HepG2 (cell line): ENCODE results near the gene TEX53. TPM values are rescaled to one million over a fixed set of nuclear protein-coding genes. Genes with fewer than 3 reads are reported as not detected.

Experiments used
- ATAC-seq: fragments of 200-7000 bp; cut with Tn5 transposase; 3 replicates; pipeline ENCODE4 v1.9.1; 2020; ENCODE audit warnings: mild to moderate bottlenecking, moderate library complexity
- BruUV-seq: library from RNA; stranded (reverse); fragments of 400-500 nt; replicated peaks from 2 replicates; lab custom pipeline; 2021; lab: Mats Ljungman, UMichigan
- CTCF ChIA-PET: fragments of 300-600 bp; formaldehyde crosslinking; extraction: SDS; loops from one replicate; lab custom pipeline; 2021; ENCODE audit warnings: low total read pairs, inconsistent platforms, low intra/inter-chr PET ratio; lab: Yijun Ruan, JAX
- POLR2A ChIA-PET: fragments of 350-600 bp; sonication (Branson Sonifier 250); formaldehyde crosslinking; loops from one replicate; lab custom pipeline; 2020; ENCODE audit warnings: antibody characterized with exemption, inconsistent platforms; lab: Yijun Ruan, JAX
- DNase-seq: peaks from one replicate; pipeline ENCODE4 v3.0.0-alpha.2; 2015; ENCODE audit warnings: low spot score
- FAIRE-seq: peaks from 3 replicates; lab custom pipeline; 2011; peaks lifted over from hg19 to GRCh38; lab: Jason Lieb, UNC
- H2AFZ ChIP-seq: one replicate; pipeline ENCODE4 v1.6.1; 2011; ENCODE audit warnings: low read length, inconsistent platforms
- H3K27ac ChIP-seq: fragments of 300-600 bp; 3 replicates; pipeline ENCODE4 v1.8.0; 2011; ENCODE audit warnings: mixed run types, mild to moderate bottlenecking, mixed read lengths, low read length, inconsistent platforms; ENCODE audit not compliant: insufficient read depth; ENCODE audit errors: extremely low read length
- H3K27me3 ChIP-seq, 2 experiments: fragments of 200-600 bp in 1 of 2; 2 replicates in 1 of 2; 3 replicates in 1 of 2; pipeline versions ENCODE4 v1.6.0 to v1.8.0; 2011; ENCODE audit warnings: low read length in 2 of 2, mild to moderate bottlenecking in 2 of 2, moderate library complexity in 2 of 2, inconsistent platforms in 1 of 2; ENCODE audit not compliant: insufficient read depth in 2 of 2, control insufficient read depth in 1 of 2
- H3K36me3 ChIP-seq, 2 experiments: fragments of 200-600 bp in 1 of 2; replicated peaks in 1 of 2; 2 replicates in 1 of 2; 3 replicates in 1 of 2; pipeline versions ENCODE4 v1.5.1 to v1.8.0; 2011; ENCODE audit warnings: low read length in 2 of 2, inconsistent platforms in 1 of 2; ENCODE audit not compliant: insufficient read depth in 2 of 2, control insufficient read depth in 1 of 2
- H3K4me1 ChIP-seq: 2 replicates; pipeline ENCODE4 v1.5.1; 2012; ENCODE audit warnings: low read length, inconsistent platforms; ENCODE audit not compliant: insufficient read depth
- H3K4me2 ChIP-seq: 2 replicates; pipeline ENCODE4 v1.6.0; 2011; ENCODE audit warnings: low read depth, low read length, inconsistent platforms
- H3K4me3 ChIP-seq, 3 experiments: fragments of 200-600 bp in 1 of 3; sonication (generic), shearing (Covaris generic) in 1 of 3; replicated peaks in 1 of 3; 2 replicates each; pipeline ENCODE4 v1.5.1; 2011 to 2016; ENCODE audit warnings: low read length in 3 of 3, inconsistent platforms in 2 of 3, low read depth in 2 of 3, mild to moderate bottlenecking in 2 of 3, control low read depth in 1 of 3, mixed read lengths in 1 of 3; ENCODE audit not compliant: insufficient read depth in 1 of 3
- H3K79me2 ChIP-seq: one replicate; pipeline ENCODE4 v1.6.1; 2011; ENCODE audit warnings: low read length, inconsistent platforms; ENCODE audit not compliant: insufficient read depth
- H3K9ac ChIP-seq: 2 replicates; pipeline ENCODE4 v1.6.0; 2011; ENCODE audit warnings: mild to moderate bottlenecking, low read depth, low read length, inconsistent platforms; ENCODE audit not compliant: insufficient read depth
- H3K9me3 ChIP-seq: 2 replicates; pipeline ENCODE4 v1.5.1; 2012; ENCODE audit warnings: mild to moderate bottlenecking, low read length
- H4K20me1 ChIP-seq: 2 replicates; pipeline ENCODE4 v1.6.0; 2011; ENCODE audit warnings: inconsistent platforms, mild to moderate bottlenecking, low read length, moderate library complexity; ENCODE audit not compliant: insufficient read depth
- PCBP1 ChIP-seq: fragments of 200-400 bp; formaldehyde crosslinking; IDR thresholded peaks from 2 replicates; pipeline ENCODE4 v1.6.1; 2017; ENCODE audit warnings: mild to moderate bottlenecking, low read depth, low read length, borderline replicate concordance
- TCF12 ChIP-seq, 2 experiments: fragments of 450-650 bp in 1 of 2; sonication (generic) in 1 of 2; formaldehyde crosslinking in 1 of 2; IDR thresholded peaks; 2 replicates each; pipeline versions ENCODE4 v1.6.1 to v1.8.0; 2017 to 2022; ENCODE audit warnings: antibody characterized with exemption in 1 of 2, mild to moderate bottlenecking in 1 of 2, missing genetic modification reagents in 1 of 2, moderate library complexity in 1 of 2
- WGBS: methylation state at CpG from one replicate; pipeline ENCODE4 v1.1.6; 2017; ENCODE audit warnings: low lambda C conversion rate; 5-methylcytosine and 5-hydroxymethylcytosine counted together
- in situ Hi-C: cut with HindIII; loops from 2 replicates; pipeline ENCODE4 v1.10.0; 2017; ENCODE audit warnings: low pct_unique_long_range_greater_than_20kb; ENCODE audit not compliant: extremely low pct_ligation_motif_present
- intact Hi-C: fragments of 100-400 bp; cut with micrococcal nuclease; formaldehyde crosslinking; loops from one replicate; pipeline ENCODE4 v1.10.0; 2022; ENCODE audit not compliant: unreplicated experiment
- polyA plus RNA-seq, 8 experiments: library from polyadenylated mRNA; depleted of rRNA in 3 of 8; stranded (reverse) in 7 of 8; unstranded in 1 of 8; fragments of >200 nt; fragmentation: Illumina TruSeq in 4 of 8; extraction: Trizol in 4 of 8; gene quantifications; 2 replicates each; pipeline versions ENCODE4 v1.2.1 to v1.2.3, GENCODE V29; 2011 to 2016; ENCODE audit warnings: low read depth in 4 of 8, missing spikeins in 1 of 8, mixed read lengths in 1 of 8; ENCODE audit not compliant: insufficient read depth in 1 of 8
- total RNA-seq, 5 experiments: library from RNA; depleted of rRNA; stranded (reverse); fragments of >200 nt; fragmentation: Illumina TruSeq; extraction: Trizol; gene quantifications; 2 replicates each; pipeline ENCODE4 v1.2.3, GENCODE V29; 2016; ENCODE audit warnings: low read depth in 1 of 5
- TF ChIP-seq, protein P1 (sequence below): sonication (generic); formaldehyde crosslinking; IDR thresholded peaks from 2 replicates; pipeline ENCODE4 v1.4.0; 2020; ENCODE audit warnings: missing genetic modification reagents

Gene TEX53
- total and polyA plus RNA-seq, 2 of the 13 experiments (the other 11 are each of a cell fraction or from before 2014, with no cell fraction given): not detected

DNA sequence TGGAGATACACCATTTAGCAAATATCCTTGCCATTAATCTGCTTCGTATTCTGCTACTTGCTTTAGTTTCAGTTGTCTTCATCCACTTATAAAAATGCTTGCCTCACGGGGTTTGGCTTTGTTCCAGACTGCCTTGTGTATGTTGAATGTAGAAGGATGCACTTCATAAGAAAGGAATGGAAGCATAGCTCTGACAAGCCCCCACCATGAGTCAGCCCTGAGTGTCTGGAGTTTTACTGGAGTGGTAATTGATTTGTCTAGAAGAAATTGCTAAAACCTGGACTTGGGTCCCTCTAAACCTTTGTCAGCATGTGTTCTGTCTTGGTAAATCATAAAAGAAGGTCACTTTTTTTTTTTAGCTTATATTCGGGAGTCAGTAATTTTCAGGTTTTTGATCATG, 19.8 kb upstream of the TEX53 start:
- no peak overlapping the region for H3K27ac ChIP-seq
- no peak for FAIRE-seq
- no peaks in the 10 kb centered on the region for H3K36me3 ChIP-seq
- no peaks in the 10 kb centered on the region for H3K27me3 ChIP-seq
- H3K4me3 ChIP-seq: no peak overlapping the region
- no peak overlapping the region for H3K9ac ChIP-seq
- H3K4me1 ChIP-seq: peaks cover 8% of the 10 kb centered on the region
- ChIA-PET POLR2A (no interaction called here), CTCF (interaction anchor here (1.4 kb wide), 1 partner anchor 337 kb away, joined by 3 read pairs; no protein-coding TSS in a partner anchor)
- ATAC-seq: no peak
- intact Hi-C loops: no loop called here
- no peak for TF ChIP-seq PCBP1
- TF ChIP-seq TCF12 (IDR thresholded peaks at IDR 0.05): no peak
- TF ChIP-seq TCF12 (CRISPR knock-in tag; IDR thresholded peaks at IDR 0.05): no peak
- TF ChIP-seq, all 625 proteins: peak for 0
- Histone ChIP-seq H3K9me3 (no peaks in the 10 kb centered on the region), H2AFZ (no peak overlapping the region), H4K20me1 (no peaks in the 10 kb centered on the region), H3K4me2 (no peak overlapping the region), H3K79me2 (no peaks in the 10 kb centered on the region)
- DNase-seq: peak; percentile 41
- BruUV-seq: no TSS peak
- whole genome bisulfite sequencing: 2% methylated on average over 3 of the region's 3 CpGs
- in situ Hi-C loops: no loop called here

DNA sequence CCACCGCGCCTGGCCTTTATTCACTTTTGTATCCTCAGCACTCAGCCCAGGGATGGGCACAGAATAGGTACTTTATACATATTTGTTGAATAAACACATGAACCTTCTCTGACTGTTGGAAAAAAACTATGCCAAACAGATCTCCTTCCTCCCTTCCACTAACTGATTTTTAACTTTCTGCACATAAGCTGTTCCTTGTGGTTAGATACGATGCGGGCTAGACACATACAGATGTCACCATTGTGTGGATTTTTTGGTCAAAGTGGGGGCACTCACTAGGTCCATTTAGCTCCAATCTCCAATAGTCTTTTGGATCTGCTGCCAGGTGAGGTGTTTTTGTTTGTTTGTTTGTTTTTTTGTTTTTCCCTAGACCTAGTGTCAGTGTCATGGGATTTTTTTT, 19.3 kb upstream of the TEX53 start:
- ATAC-seq: no peak
- no peaks in the 10 kb centered on the region for H3K36me3 ChIP-seq
- WGBS: 77% methylated on average over 4 of the region's 4 CpGs
- H3K79me2 ChIP-seq: no peaks in the 10 kb centered on the region
- H3K4me2 ChIP-seq: no peak overlapping the region
- no TSS peak for BruUV-seq
- CTCF ChIA-PET: interaction anchor here (1.4 kb wide), 1 partner anchor 337 kb away, joined by 3 read pairs; no protein-coding TSS in a partner anchor
- no peaks in the 10 kb centered on the region for H3K27me3 ChIP-seq
- DNase-seq: no peak
- no peak overlapping the region for H3K27ac ChIP-seq
- in situ Hi-C loops (no loop called here), intact Hi-C loops (no loop called here)
- H3K9ac ChIP-seq: no peak overlapping the region
- no peak overlapping the region for H3K4me3 ChIP-seq
- H3K4me1 ChIP-seq: peaks cover 5% of the 10 kb centered on the region
- no peaks in the 10 kb centered on the region for H4K20me1 ChIP-seq
- H3K9me3 ChIP-seq: no peaks in the 10 kb centered on the region
- no peak for FAIRE-seq
- POLR2A ChIA-PET: no interaction called here
- H2AFZ ChIP-seq: no peak overlapping the region
- TF ChIP-seq, protein P1, sequence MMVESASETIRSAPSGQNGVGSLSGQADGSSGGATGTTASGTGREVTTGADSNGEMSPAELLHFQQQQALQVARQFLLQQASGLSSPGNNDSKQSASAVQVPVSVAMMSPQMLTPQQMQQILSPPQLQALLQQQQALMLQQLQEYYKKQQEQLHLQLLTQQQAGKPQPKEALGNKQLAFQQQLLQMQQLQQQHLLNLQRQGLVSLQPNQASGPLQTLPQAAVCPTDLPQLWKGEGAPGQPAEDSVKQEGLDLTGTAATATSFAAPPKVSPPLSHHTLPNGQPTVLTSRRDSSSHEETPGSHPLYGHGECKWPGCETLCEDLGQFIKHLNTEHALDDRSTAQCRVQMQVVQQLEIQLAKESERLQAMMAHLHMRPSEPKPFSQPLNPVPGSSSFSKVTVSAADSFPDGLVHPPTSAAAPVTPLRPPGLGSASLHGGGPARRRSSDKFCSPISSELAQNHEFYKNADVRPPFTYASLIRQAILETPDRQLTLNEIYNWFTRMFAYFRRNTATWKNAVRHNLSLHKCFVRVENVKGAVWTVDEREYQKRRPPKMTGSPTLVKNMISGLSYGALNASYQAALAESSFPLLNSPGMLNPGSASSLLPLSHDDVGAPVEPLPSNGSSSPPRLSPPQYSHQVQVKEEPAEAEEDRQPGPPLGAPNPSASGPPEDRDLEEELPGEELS (CRISPR knock-in tag): no peak
